NK-92 treated with Interleukin-12 subunit alpha and Interleukin-12 subunit beta, amount 100 ng/mL, for 24 hours (cell line): ENCODE measurements around the gene NHS.

Experiments
- DNase-seq: peaks from one replicate; lab custom pipeline; 2025; lab: John Stamatoyannopoulos, UW

Gene NHS

DNA sequence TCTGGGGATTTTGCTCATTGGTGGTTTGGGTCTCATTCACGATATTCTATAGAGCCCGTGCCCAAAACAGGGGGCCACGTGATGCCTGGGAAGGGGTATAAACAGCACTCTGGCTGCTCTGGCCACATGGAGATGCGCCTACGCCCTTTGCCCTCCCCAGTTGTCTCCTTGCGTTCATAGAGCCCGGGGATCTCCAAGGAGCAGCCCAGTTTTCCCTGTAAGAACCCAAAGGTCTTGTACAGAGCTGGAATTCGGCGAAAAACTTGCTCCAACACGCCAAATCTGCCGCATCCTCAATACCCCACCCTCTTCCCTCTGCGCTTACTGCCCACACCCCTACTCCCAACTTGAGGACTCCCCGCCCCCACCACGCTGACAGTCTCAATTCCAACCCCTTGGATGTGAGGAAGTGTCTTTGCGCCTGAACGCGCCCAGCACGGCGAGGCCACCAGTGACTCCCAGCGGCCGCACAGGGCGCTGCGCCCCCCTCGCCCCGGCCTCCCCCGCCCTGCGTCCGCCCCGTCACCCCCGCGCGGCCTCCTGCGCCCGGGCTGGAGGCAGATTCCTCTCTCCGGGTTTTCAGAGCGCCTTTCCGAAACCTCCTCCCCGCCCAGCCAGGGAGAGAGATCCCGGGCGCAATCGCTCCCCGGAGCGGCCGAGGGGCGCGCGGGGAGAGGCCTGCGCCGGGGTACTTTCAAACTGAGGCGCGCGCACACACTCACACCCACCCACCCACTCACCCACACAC, at the start of gene NHS:
TSS of gene NHS (plus strand) at position 582 of the 748 bp plus-strand sequence. CDS start 558 bp downstream, outside the sequence.
- DNase-seq = no peak

- no peak for DNase-seq
These were observed 46.2 kb upstream of the NHS start for GRCh38 chrX:17328837-17329236.

DNA sequence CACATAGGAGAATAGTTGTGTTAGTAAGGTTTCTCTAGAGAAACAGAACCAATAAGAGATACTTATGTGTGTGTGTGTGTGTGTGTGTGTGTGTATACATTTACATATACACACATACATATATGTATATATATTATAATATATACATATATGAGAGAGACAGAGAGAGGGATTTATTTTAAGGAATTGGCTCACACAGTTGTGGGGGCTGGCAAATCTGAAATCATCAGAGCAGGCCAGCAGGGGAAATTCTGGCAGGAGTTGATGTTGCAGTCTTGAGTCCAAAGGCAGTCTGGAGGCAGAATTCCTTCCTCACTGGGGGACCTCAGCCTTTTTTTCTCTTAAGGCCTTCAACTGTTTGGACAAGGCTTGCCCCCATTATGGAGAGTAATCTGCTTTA, 38.6 kb upstream of the NHS start:
- DNase-seq = no peak

GRCh38 chrX:17355976-17356375, 19.0 kb upstream of the NHS start:
- no peak for DNase-seq

DNA sequence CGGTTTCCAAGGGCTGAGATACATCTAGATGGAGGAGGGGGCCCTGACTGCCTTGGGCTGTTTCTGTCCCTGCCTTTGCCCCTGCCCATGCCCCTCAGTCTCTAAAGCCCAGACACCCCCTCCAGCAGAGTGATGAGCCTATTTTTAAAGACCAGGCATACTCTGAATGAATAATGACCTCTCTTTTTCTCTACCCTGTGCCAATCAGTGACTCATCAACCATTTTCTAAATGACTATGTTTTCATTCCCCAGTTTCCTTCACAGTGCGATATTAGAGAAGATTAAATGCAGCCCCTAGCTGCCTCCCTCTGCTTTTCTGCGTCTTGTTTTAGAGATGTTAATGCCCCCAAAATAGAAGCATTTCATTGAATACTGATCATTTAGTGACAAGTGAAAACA, 15.5 kb upstream of the NHS start:
- DNase-seq = no peak

DNA sequence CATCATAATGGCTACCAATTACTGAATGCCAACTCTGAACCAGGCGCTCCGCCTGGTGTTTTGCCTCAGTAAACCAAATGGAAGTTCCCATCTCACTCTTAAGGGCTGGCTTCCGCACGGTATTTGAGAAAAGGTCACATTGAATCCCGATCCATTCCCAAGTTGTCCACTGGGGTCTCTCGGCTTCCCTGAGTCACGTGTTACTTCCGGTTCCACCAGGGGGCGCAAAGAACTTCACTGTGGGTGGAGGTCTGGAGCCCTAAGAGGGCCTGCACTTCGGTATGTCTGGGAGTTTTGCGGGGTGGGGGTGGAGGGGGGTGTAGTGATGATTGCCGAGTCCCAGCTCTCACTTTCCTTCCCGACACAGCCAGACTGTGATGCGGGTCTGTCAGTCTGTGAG, 13.4 kb upstream of the NHS start:
- no peak for DNase-seq

GRCh38 chrX:17368002-17368401, 7.0 kb upstream of the NHS start:
- no peak for DNase-seq

- no peak for DNase-seq
These were observed 5.7 kb upstream of the NHS start for GRCh38 chrX:17369309-17369708.

DNA sequence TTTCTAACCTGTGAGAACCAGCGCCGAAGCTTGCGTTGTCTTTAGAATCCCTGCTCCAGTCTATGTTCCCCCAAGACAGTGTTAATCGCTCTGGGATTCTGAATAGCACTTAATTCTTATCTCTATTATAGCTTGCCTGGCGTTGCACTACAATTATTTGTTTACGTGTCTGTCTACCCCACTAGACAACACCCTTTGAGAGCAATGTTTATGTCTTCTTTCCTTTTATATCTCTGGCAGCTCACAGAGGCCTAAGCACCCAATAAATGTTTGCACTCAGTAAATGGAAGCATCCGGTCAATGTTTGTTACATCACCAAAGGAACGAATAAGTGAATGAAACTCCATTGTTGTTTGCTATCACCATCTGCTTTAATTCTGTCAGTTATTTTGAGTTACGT, 4.8 kb upstream of the NHS start:
- DNase-seq = no peak

- DNase-seq = no peak
These were observed 2.9 kb upstream of the NHS start for GRCh38 chrX:17372052-17372451.

DNA sequence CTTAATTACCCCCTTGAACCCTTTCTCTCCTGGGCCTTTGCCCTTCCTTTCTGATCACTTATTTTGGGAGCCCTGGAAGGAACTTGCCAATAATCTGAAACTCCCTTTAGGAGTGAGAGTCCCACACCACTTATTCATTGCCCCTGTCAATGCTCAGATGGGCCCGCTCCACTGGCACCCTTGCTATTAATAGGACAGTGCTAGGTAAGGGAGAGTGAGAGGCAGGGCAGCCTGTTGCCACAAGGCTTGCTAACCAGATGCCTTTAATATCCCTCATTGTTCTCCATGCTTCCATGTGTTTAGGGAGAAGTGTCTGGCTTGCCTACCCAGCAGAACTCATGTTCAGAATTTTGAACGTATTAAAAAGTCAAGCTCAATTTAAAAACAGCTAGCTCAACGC, 1.7 kb upstream of the NHS start:
- no peak for DNase-seq

- DNase-seq = no peak
These were observed 302 bp downstream of the NHS start for GRCh38 chrX:17375367-17375636.

DNA sequence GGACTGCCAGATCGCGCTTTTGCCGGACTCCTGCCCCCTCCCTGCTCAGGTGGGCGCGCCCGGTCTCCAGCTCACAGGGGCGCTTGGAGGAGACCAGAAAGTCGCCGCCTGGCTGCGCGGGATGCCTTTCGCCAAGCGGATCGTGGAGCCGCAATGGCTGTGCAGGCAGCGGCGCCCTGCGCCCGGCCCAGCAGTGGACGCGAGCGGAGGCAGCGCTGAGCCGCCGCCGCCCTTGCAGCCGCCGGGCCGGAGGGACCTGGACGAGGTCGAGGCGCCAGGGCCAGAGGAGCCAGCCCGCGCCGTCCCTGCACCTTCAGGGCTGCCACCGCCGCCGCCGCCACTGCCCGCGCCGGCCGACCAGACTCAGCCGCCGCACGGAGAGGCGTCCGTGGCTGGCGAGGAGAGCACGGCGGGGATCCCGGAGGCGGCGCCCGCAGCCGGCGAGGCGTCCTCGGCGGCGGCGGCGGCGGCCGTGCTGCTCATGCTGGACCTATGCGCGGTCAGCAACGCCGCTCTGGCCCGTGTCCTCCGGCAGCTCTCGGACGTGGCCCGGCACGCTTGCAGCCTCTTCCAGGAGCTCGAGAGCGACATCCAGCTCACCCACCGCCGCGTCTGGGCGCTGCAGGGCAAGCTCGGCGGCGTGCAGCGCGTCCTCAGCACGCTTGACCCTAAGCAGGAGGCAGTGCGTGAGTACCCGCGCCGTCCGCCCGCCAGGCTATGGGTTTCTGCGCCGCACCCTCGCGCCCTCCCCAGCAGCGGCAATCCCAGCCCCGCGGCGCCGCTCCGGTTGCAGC, 834 bp downstream of the NHS start:
- DNase-seq = no peak

- no peak for DNase-seq
These were observed 1.6 kb downstream of the NHS start for GRCh38 chrX:17376431-17377077.

GRCh38 chrX:17377091-17377717, 2.2 kb downstream of the NHS start:
- no peak for DNase-seq

DNA sequence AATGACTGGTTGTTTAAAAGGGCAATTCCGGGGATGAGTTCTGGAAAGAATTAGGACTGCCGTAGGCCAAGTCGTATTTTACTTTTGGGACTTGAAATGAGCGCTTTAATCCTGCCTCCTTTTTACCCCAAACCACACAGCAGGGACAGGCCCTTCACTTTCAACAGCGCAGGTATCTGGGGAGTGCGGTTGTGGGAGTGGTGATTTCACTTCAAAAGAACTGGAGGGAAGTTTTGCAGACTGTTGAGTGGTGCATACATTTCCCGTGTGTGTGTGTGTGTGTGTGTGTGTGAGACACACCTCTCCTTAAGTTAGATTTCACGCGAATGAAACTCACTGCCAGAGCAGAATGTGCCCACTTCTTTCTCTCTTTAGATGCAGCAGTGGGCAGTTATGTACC, 2.8 kb downstream of the NHS start:
- DNase-seq = no peak

- no peak for DNase-seq
These were observed 5.2 kb downstream of the NHS start for GRCh38 chrX:17380221-17380620.

- DNase-seq = no peak
These were observed 15.4 kb downstream of the NHS start for GRCh38 chrX:17390419-17390850.

- no peak for DNase-seq
These were observed 20.2 kb downstream of the NHS start for GRCh38 chrX:17395154-17395553.

- DNase-seq = no peak
These were observed 22.1 kb downstream of the NHS start for GRCh38 chrX:17397074-17397473.

DNA sequence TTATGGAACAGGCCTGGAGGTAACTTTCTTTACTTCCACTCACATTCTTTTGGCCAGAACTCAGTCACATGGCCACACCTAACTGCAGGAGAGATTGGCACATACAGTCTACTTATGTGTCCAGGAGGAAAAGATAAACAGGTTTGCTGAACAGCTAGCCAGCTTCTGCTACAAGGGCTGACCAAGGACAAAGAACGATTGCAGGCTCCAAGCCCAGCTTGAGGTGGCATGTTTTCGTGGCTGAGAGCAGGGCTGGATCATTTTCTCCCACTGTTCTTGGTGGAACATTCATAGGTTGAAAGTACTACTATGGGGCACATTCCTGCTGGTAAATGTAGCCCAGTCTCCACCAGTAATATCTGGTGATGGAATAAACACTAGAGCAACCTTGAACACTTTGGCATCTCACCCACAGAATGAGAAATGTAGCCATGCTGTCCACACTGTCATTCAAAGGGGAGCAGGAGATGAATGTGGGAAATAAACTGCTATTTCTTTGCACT, 28.2 kb downstream of the NHS start:
- DNase-seq = no peak

- DNase-seq = no peak
These were observed 29.0 kb downstream of the NHS start for GRCh38 chrX:17403972-17404371.
